PC-9 (cell line): ENCODE measurements around the gene CR1.

Experiments
- CTCF ChIP-seq: fragments of 200-600 bp; sonication (generic); conservative IDR thresholded peaks from 2 replicates; pipeline ENCODE4 v1.6.1; 2017; ENCODE audit warnings: mixed run types, antibody characterized with exemption, mild to moderate bottlenecking, moderate library complexity
- EZH2 ChIP-seq: fragments of 200-600 bp; sonication (generic); IDR thresholded peaks from 2 replicates; pipeline ENCODE4 v1.8.0; 2017; ENCODE audit warnings: antibody characterized with exemption, low read depth

GRCh38 chr1:207565546-207566468 lies 69.8 kb downstream of the CR1 start:
- TF ChIP-seq CTCF, result peak; percentile 54
- TF ChIP-seq EZH2, result no peak
